ENCODE data around the gene HIGD1A. TPM values are rescaled to one million over a fixed set of nuclear protein-coding genes. Genes with fewer than 3 reads are reported as not detected.

HIGD1A gene
- total RNA-seq, 1 donor from 2014 or later = 173 TPM

- no peaks in the 10 kb centered on the region for H3K36me3 ChIP-seq
- intact Hi-C loops (cut with DNase I) = no loop called here
- H3K4me3 ChIP-seq = no peak overlapping the region
- TF ChIP-seq CTCF (IDR thresholded peaks at IDR 0.05) = no peak
- TF ChIP-seq POLR2A (IDR thresholded peaks at IDR 0.05) = no peak
- no peak for TF ChIP-seq POLR2AphosphoS5 (IDR thresholded peaks at IDR 0.05; ENCODE audit: insufficient read depth in 1 of 2, low read depth in 1 of 2)
- peaks cover 29% of the 10 kb centered on the region for H3K4me1 ChIP-seq
- H3K27ac ChIP-seq = peak overlapping the region; percentile 85
- H3K27me3 ChIP-seq = no peaks in the 10 kb centered on the region
- H3K9me3 ChIP-seq = no peaks in the 10 kb centered on the region
- peak in 1 of 2 donors; percentile 61 for DNase-seq (ENCODE audit: extremely low spot score in 2 of 2)
Observed at GRCh38 chr3:42745776-42746454, 58.4 kb downstream of the HIGD1A start.

GRCh38 chr3:42745291-42745745 is 59.0 kb downstream of the HIGD1A start:
- H3K36me3 ChIP-seq = no peaks in the 10 kb centered on the region
- TF ChIP-seq POLR2A (IDR thresholded peaks at IDR 0.05) = no peak
- no peak for TF ChIP-seq CTCF (IDR thresholded peaks at IDR 0.05)
- TF ChIP-seq POLR2AphosphoS5 (IDR thresholded peaks at IDR 0.05; ENCODE audit: insufficient read depth in 1 of 2, low read depth in 1 of 2) = no peak
- peak overlapping the region; percentile 85 for H3K27ac ChIP-seq
- H3K4me1 ChIP-seq = peaks cover 29% of the 10 kb centered on the region
- intact Hi-C loops (cut with DNase I) = no loop called here
- no peaks in the 10 kb centered on the region for H3K27me3 ChIP-seq
- H3K4me3 ChIP-seq = no peak overlapping the region
- H3K9me3 ChIP-seq = no peaks in the 10 kb centered on the region
- no peak for DNase-seq (ENCODE audit: extremely low spot score in 2 of 2)

GRCh38 chr3:42743204-42743995 is 60.9 kb downstream of the HIGD1A start:
- Histone ChIP-seq H3K9me3 (no peaks in the 10 kb centered on the region), H3K27me3 (no peaks in the 10 kb centered on the region), H3K4me3 (no peak overlapping the region), H3K4me1 (peaks cover 29% of the 10 kb centered on the region), H3K36me3 (no peaks in the 10 kb centered on the region), H3K27ac (peak overlapping the region; percentile 85)
- no peak for TF ChIP-seq CTCF (IDR thresholded peaks at IDR 0.05)
- TF ChIP-seq POLR2A (IDR thresholded peaks at IDR 0.05) = no peak
- no peak for TF ChIP-seq POLR2AphosphoS5 (IDR thresholded peaks at IDR 0.05; ENCODE audit: insufficient read depth in 1 of 2, low read depth in 1 of 2)
- intact Hi-C loops (cut with DNase I) = no loop called here
- peak in 1 of 2 donors; percentile 81 for DNase-seq (ENCODE audit: extremely low spot score in 2 of 2)

GRCh38 chr3:42742688-42743087 is 61.6 kb downstream of the HIGD1A start:
- peaks cover 28% of the 10 kb centered on the region for H3K4me1 ChIP-seq
- H3K9me3 ChIP-seq = no peaks in the 10 kb centered on the region
- H3K36me3 ChIP-seq = no peaks in the 10 kb centered on the region
- intact Hi-C loops (cut with DNase I) = no loop called here
- peak; percentile 79 to 85 for DNase-seq (ENCODE audit: extremely low spot score in 2 of 2)
- H3K27ac ChIP-seq = no peak overlapping the region
- no peak overlapping the region for H3K4me3 ChIP-seq
- TF ChIP-seq POLR2A (IDR thresholded peaks at IDR 0.05) = no peak
- TF ChIP-seq CTCF (IDR thresholded peaks at IDR 0.05) = no peak
- no peak for TF ChIP-seq POLR2AphosphoS5 (IDR thresholded peaks at IDR 0.05; ENCODE audit: insufficient read depth in 1 of 2, low read depth in 1 of 2)
- H3K27me3 ChIP-seq = no peaks in the 10 kb centered on the region

All from vagina (tissue), 2 donors.